ENCODE data around the gene PCGF3.

- no peak for TF ChIP-seq POLR2AphosphoS5 (IDR thresholded peaks at IDR 0.05; ENCODE audit: low read depth, low read length)
- TF ChIP-seq TAF1 (IDR thresholded peaks at IDR 0.05; ENCODE audit: borderline replicate concordance, insufficient read depth, low read length) = no peak
- TF ChIP-seq REST (IDR thresholded peaks at IDR 0.05; ENCODE audit: insufficient read depth in 1 of 2, low read depth in 2 of 2, low read length in 2 of 2) = no peak
- TF ChIP-seq SIN3A (IDR thresholded peaks at IDR 0.05; ENCODE audit: borderline replicate concordance, insufficient read depth, low read length) = no peak
- TF ChIP-seq FOXP2 (optimal IDR thresholded peaks at IDR 0.05; ENCODE audit: borderline replicate concordance, extremely low read depth, extremely low read length, insufficient read depth) = no peak
Measured at GRCh38 chr4:726838-727237, 21.2 kb downstream of the PCGF3 start.
